NB4 (cell line): ENCODE results near the gene ITCH.

Experiments used
- CTCF ChIP-seq: IDR thresholded peaks from one replicate; pipeline ENCODE4 v1.5.1; 2012; ENCODE audit warnings: low read depth, low read length
- MYC ChIP-seq: IDR thresholded peaks from 2 replicates; pipeline ENCODE4 v1.6.1; 2011; ENCODE audit warnings: low read depth, low read length

DNA sequence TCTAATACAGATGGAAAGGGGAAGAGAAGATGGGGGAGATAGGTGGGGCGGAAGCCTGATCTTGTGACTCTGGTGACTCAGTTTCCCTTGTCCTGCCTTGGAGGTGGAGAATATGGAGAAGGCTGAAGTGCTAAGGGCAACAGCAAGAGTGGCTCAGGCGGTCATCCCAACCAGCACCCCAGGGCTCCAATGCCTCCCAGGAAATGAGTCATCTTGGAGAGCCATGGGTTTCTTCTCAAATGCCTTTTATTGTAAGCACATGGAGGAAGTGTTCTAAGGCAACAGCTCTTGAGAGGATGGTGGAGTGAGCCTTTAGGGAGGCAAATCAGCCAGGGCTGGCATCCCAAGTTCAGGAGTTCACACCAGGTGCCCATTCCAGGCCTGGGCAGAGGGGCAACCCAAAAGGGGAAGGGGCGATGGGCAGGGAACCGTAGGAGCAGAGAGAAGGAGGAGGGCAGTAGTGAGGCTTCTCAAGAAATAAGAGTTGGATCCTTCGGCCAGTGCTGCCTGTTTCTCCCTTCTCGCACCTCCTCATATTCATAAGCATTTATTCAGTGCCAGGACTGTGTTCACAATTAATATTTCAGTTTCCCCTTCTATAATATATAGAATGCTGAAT is 46.8 kb upstream of the ITCH start:
- TF ChIP-seq CTCF (no peak), MYC (peak; percentile 68; the same call in 1 of the 2 replicates)
